ENCODE measurements around the gene MTHFD2.

GRCh38 chr2:74205113-74205512, 6.7 kb downstream of the MTHFD2 start:
- TF ChIP-seq EZH2 (IDR thresholded peaks at IDR 0.05) (no peak), POLR2AphosphoS5 (IDR thresholded peaks at IDR 0.05; ENCODE audit: borderline replicate concordance, low read depth, low read length) (no peak)

All from SK-N-MC (cell line).